ENCODE results near the gene THSD7A. TPM values are rescaled to one million over a fixed set of nuclear protein-coding genes. Genes with fewer than 3 reads are reported as not detected.

Gene THSD7A
- total RNA-seq, 4 donors from 2014 or later = 11.4 to 24.7 (median 15.2) TPM

DNA sequence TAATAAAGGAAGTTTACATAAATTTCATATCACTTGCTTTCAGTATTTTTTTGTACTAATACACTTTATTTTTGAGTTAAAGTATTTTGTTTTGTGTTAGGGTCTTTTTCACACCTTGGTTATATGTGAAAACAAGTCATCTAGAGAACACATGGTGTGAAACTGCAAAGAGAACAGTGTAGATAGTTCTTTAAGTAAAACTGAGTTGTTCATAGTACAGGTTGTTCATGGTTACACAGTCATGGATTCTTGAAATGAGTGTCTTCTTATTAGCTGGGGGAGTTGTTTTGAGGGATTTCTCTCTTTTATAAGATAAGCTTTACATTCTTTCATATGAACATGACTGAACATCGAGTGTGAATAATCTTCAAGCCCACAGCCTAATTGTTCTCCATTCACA is 244.2 kb downstream of the THSD7A start:
- no peaks in the 10 kb centered on the region for H3K9me3 ChIP-seq
- WGBS, 2 donors = 61 to 64% methylated on average over 1 of the region's 1 CpG
- H3K4me3 ChIP-seq = no peak overlapping the region
- no peaks in the 10 kb centered on the region for H3K27me3 ChIP-seq
- DNase-seq (ENCODE audit: low spot score in 2 of 2) = no peak
- no peak overlapping the region for H3K27ac ChIP-seq
- H3K36me3 ChIP-seq = no peaks in the 10 kb centered on the region
- TF ChIP-seq EP300 (IDR thresholded peaks at IDR 0.05) = no peak
- TF ChIP-seq POLR2A (IDR thresholded peaks at IDR 0.05) = no peak
- TF ChIP-seq, protein P1, sequence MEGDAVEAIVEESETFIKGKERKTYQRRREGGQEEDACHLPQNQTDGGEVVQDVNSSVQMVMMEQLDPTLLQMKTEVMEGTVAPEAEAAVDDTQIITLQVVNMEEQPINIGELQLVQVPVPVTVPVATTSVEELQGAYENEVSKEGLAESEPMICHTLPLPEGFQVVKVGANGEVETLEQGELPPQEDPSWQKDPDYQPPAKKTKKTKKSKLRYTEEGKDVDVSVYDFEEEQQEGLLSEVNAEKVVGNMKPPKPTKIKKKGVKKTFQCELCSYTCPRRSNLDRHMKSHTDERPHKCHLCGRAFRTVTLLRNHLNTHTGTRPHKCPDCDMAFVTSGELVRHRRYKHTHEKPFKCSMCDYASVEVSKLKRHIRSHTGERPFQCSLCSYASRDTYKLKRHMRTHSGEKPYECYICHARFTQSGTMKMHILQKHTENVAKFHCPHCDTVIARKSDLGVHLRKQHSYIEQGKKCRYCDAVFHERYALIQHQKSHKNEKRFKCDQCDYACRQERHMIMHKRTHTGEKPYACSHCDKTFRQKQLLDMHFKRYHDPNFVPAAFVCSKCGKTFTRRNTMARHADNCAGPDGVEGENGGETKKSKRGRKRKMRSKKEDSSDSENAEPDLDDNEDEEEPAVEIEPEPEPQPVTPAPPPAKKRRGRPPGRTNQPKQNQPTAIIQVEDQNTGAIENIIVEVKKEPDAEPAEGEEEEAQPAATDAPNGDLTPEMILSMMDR (IDR thresholded peaks at IDR 0.05) = no peak
- no peaks in the 10 kb centered on the region for H3K4me1 ChIP-seq

DNA sequence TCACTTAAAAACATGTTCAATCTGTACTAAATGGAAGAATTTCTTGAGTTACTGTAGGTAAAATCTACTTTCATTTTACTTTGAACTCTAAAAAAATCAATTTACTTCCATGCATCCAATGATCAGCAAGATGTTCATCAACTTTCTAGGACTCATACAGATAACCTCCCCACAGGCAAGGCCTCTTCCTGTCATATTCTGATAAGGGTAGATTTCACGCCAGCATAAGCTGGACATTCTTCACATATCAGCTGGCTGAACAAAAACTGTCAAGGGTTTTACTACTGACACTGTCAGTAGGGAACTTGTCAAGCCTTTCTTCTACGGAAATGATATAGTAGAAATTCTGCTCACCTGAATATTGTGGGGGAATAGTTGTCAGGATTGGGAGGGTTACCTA is 244.9 kb downstream of the THSD7A start:
- TF ChIP-seq EP300 (IDR thresholded peaks at IDR 0.05) (no peak), POLR2A (IDR thresholded peaks at IDR 0.05) (no peak)
- TF ChIP-seq, protein P1 (IDR thresholded peaks at IDR 0.05) = no peak
- Histone ChIP-seq H3K36me3 (no peaks in the 10 kb centered on the region), H3K4me3 (no peak overlapping the region), H3K9me3 (no peaks in the 10 kb centered on the region), H3K27me3 (no peaks in the 10 kb centered on the region), H3K27ac (no peak overlapping the region), H3K4me1 (no peaks in the 10 kb centered on the region)
- WGBS, 2 donors = 89 to 96% methylated on average over 2 of the region's 2 CpGs
- no peak for DNase-seq (ENCODE audit: low spot score in 2 of 2)

DNA sequence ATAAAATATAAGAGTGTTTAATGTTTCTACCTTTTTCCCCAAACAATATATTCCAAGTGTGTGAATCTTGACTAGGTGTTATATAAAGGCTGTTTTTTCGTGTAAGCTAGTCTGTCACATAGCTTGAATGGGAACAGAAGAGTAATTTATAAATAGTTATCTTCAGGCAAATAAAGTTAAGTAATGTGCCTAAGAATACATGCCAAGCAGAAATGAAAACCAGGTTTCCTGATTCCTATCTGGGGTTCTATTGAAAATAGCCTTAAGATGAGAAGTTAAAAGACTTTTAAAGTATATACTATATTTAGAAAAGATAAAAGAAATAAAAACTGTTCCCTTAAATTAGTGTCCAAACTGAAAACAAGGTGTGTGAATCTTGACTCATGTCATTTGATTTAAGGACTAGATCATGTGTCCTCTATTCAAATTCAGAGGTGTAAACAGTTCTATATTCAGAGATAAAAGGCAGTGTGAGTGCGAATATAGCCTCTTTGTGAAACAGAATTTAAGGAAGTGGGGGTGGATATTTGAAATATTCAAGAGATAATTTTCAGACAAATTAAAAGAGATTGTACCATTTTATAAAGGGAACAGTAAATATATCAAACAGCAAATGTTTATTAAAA is 247.5 kb downstream of the THSD7A start:
- WGBS, 2 donors = 69 to 75% methylated on average over 2 of the region's 2 CpGs
- Histone ChIP-seq H3K4me1 (no peaks in the 10 kb centered on the region), H3K4me3 (no peak overlapping the region), H3K36me3 (no peaks in the 10 kb centered on the region), H3K27ac (no peak overlapping the region), H3K9me3 (no peaks in the 10 kb centered on the region), H3K27me3 (no peaks in the 10 kb centered on the region)
- TF ChIP-seq POLR2A (IDR thresholded peaks at IDR 0.05) (no peak), EP300 (IDR thresholded peaks at IDR 0.05) (no peak)
- TF ChIP-seq, protein P1 (IDR thresholded peaks at IDR 0.05) = no peak
- no peak for DNase-seq (ENCODE audit: low spot score in 2 of 2)

DNA sequence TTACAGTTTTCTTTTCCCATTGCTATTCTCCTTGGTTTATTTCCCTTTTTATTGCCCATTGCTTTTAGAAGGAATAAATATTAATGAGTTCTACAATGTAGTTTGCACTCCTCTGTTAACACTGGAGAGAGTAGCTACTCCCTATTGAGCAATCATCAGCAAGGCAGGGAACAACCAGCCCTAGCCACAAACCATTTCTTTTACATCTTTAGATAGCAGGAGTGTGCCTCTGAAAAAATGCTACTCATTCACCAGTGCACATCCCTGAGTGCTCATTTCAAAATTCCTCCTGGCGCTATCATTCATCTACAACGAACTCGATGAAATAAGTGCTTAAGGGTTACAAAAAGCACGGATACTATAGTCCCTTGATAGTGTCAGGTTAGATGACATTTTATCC is 252.9 kb downstream of the THSD7A start:
- 78 to 83% methylated on average over 4 of the region's 4 CpGs for WGBS, 2 donors
- Histone ChIP-seq H3K4me3 (no peak overlapping the region), H3K27me3 (no peaks in the 10 kb centered on the region), H3K9me3 (no peaks in the 10 kb centered on the region), H3K4me1 (no peaks in the 10 kb centered on the region), H3K36me3 (no peaks in the 10 kb centered on the region), H3K27ac (no peak overlapping the region)
- TF ChIP-seq POLR2A (IDR thresholded peaks at IDR 0.05) (no peak), EP300 (IDR thresholded peaks at IDR 0.05) (no peak)
- TF ChIP-seq, protein P1 (IDR thresholded peaks at IDR 0.05) = no peak
- DNase-seq (ENCODE audit: low spot score in 2 of 2) = no peak

DNA sequence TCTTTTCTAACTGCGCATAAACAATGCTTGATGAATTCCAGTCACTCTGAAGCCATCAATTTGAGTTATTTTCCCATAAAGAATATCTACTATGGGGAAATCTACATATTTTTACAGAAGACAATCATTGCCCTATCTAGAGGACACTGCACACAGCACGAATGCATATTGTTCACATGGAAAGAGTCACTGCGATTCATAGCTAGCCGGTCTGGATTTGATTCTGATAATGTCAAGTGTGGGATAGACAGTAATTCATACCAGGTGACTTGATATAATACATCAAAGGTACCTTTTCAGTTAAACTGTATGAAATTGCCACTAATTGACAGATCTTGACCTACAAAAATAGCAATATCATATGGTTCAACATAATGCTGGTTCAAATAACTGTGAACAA is 255.7 kb downstream of the THSD7A start:
- 82 to 90% methylated on average over 4 of the region's 4 CpGs for WGBS, 2 donors
- Histone ChIP-seq H3K9me3 (no peaks in the 10 kb centered on the region), H3K4me1 (no peaks in the 10 kb centered on the region), H3K4me3 (no peak overlapping the region), H3K36me3 (no peaks in the 10 kb centered on the region), H3K27me3 (no peaks in the 10 kb centered on the region), H3K27ac (no peak overlapping the region)
- TF ChIP-seq, protein P1 (IDR thresholded peaks at IDR 0.05) = no peak
- no peak for DNase-seq (ENCODE audit: low spot score in 2 of 2)

Measured in tibial nerve (tissue), 4 donors.